T-cell (primary cell): Measurements from ENCODE around the gene UBE2K. TPM values are rescaled to one million over a fixed set of nuclear protein-coding genes. Genes with fewer than 3 reads are reported as not detected.
"Not testable (repeated sequence)": the region's sequence is repeated elsewhere in the genome, so short reads cannot be mapped to it uniquely, and the experiment has no call there.

Experiments used
- ATAC-seq, 4 experiments: fragments of 200-7000 bp in 3 of 4; fragments of 150-1000 bp in 1 of 4; cut with Tn5 transposase; replicated peaks in 1 of 4; 1 replicate in 3 of 4; 2 replicates in 1 of 4; pipeline ENCODE4 v1.10.0; 2021; ENCODE audit warnings: moderate library complexity in 3 of 4, mild to moderate bottlenecking in 2 of 4, moderate number of reproducible peaks in 1 of 4
- CTCF ChIA-PET, 2 donors: fragments of 300-600 bp; sonication (Branson Sonifier 250); formaldehyde crosslinking; loops; one replicate each; lab custom pipeline; 2022; ENCODE audit warnings: antibody characterized with exemption in 2 of 2; lab: Charles Lee
- POLR2A ChIA-PET, 2 donors: fragments of 300-600 bp; sonication (Branson Sonifier 250); formaldehyde crosslinking; loops; one replicate each; lab custom pipeline; 2022; ENCODE audit warnings: antibody characterized with exemption in 2 of 2; lab: Charles Lee
- DNase-seq, 35 experiments: peaks; one replicate each; pipeline versions ENCODE4 v3.0.0 to v3.0.0-alpha.2; 2013 to 2023
- H3K27ac ChIP-seq: one replicate; pipeline ENCODE4 v1.5.1; 2013; ENCODE audit warnings: low read length
- H3K27me3 ChIP-seq, 2 experiments: replicated peaks in 1 of 2; 1 replicate in 1 of 2; 2 replicates in 1 of 2; pipeline versions ENCODE4 v1.6.1 to v1.7.0; 2013; ENCODE audit warnings: low read length in 1 of 2, mixed read lengths in 1 of 2; ENCODE audit not compliant: control insufficient read depth in 2 of 2, insufficient read depth in 2 of 2; ENCODE audit errors: extremely low read depth in 1 of 2
- H3K36me3 ChIP-seq, 2 donors: 1 replicate in 1 of 2; 2 replicates in 1 of 2; pipeline versions ENCODE4 v1.6.1 to v1.7.0; 2013; ENCODE audit warnings: low read length in 1 of 2; ENCODE audit not compliant: control insufficient read depth in 2 of 2, insufficient read depth in 1 of 2; ENCODE audit errors: extremely low read depth in 1 of 2
- H3K4me1 ChIP-seq, 2 experiments: 1 replicate in 1 of 2; 2 replicates in 1 of 2; pipeline versions ENCODE4 v1.6.1 to v1.7.0; 2013; ENCODE audit warnings: low read length in 2 of 2, mixed read lengths in 1 of 2; ENCODE audit not compliant: insufficient read depth in 2 of 2, control insufficient read depth in 1 of 2; ENCODE audit errors: extremely low read depth in 1 of 2
- H3K4me3 ChIP-seq, 2 donors: 1 replicate in 1 of 2; 2 replicates in 1 of 2; pipeline versions ENCODE4 v1.5.1 to v1.7.0; 2013; ENCODE audit warnings: mild to moderate bottlenecking in 2 of 2, low read length in 1 of 2, moderate library complexity in 1 of 2; ENCODE audit not compliant: control insufficient read depth in 1 of 2; ENCODE audit errors: extremely low read depth in 1 of 2
- H3K9me3 ChIP-seq: 2 replicates; pipeline ENCODE4 v1.7.0; 2013
- H3K27ac Mint-ChIP-seq, 2 donors: one replicate each; pipeline ENCODE4 v1.8.0; 2020 to 2021; ENCODE audit warnings: mild to moderate bottlenecking in 2 of 2, mixed read lengths in 2 of 2
- H3K27me3 Mint-ChIP-seq, 2 donors: one replicate each; pipeline ENCODE4 v1.8.0; 2021 to 2022; ENCODE audit warnings: mixed read lengths in 2 of 2
- H3K36me3 Mint-ChIP-seq: one replicate; pipeline ENCODE4 v1.8.0; 2021; ENCODE audit warnings: mixed read lengths
- H3K4me1 Mint-ChIP-seq, 3 donors: one replicate each; pipeline ENCODE4 v1.8.0; 2020 to 2022; ENCODE audit warnings: mixed read lengths in 3 of 3, mild to moderate bottlenecking in 1 of 3
- H3K4me3 Mint-ChIP-seq, 3 donors: one replicate each; pipeline ENCODE4 v1.8.0; 2020 to 2022; ENCODE audit warnings: mild to moderate bottlenecking in 3 of 3, mixed read lengths in 3 of 3, moderate library complexity in 3 of 3
- H3K9me3 Mint-ChIP-seq, 3 donors: one replicate each; pipeline ENCODE4 v1.8.0; 2020 to 2022; ENCODE audit warnings: mixed read lengths in 3 of 3
- WGBS: methylation state at CpG from one replicate; pipeline ENCODE4 v1.1.5; 2013; ENCODE audit warnings: missing lambda C conversion rate; ENCODE audit not compliant: insufficient coverage; 5-methylcytosine and 5-hydroxymethylcytosine counted together
- total RNA-seq, 35 experiments: library from RNA in 6 of 35; stranded (reverse) in 6 of 35; fragments of 120-200 nt in 1 of 35; gene quantifications; one replicate each; pipeline versions ENCODE4 v1.2.1 to v1.2.4 and lab custom pipeline; 2013 to 2026

The UBE2K gene
- total RNA-seq = 10 to 100 TPM; 32.5 to 46.9 (median 44.0) TPM
- 31.0 TPM for total RNA-seq (2013)
- total RNA-seq (lab: John Stamatoyannopoulos, UW) = 30.1 to 111 (median 53.3) reads per million in 29 experiments

GRCh38 chr4:39697740-39698423, at the start of gene UBE2K:
Gene UBE2K, plus strand, starts transcription at chr4:39698136. Its CDS starts 192 bp downstream, at chr4:39698328.
- peak; percentile 91 to 93 (median 92) for ATAC-seq
- H3K27ac ChIP-seq = peak within 1 kb of the TSS; percentile 90
- under 1% methylated on average over 77 of the region's 84 CpGs for WGBS
- Mint-ChIP-seq H3K36me3 (no peaks in the 10 kb centered on the region), H3K9me3 (no peaks in the 10 kb centered on the region), H3K4me3 (peak within 1 kb of the TSS; percentile 96 to 98 (median 97)), H3K27ac (peak within 1 kb of the TSS; percentile 96 to 97), H3K27me3 (no peaks in the 10 kb centered on the region), H3K4me1 (peaks cover 43 to 52% (median 49%) of the 10 kb centered on the region in 3 donors)
- H3K27me3 ChIP-seq = no peaks in the 10 kb centered on the region
- ChIA-PET POLR2A (interaction anchor here (0.6 to 0.8 kb wide), 3 partner anchors 10 to 43 kb away, joined by 3 to 5 read pairs (median 4); no protein-coding TSS in a partner anchor), CTCF (interaction anchor here in 1 of 2 donors (0.6 to 1.4 kb wide), 7 partner anchors 13 to 612 kb away, joined by 3 to 9 read pairs (median 3); partner anchors contain the start of gene SMIM14)
- H3K36me3 ChIP-seq = peaks cover 0 to 5% of the 10 kb centered on the region in 2 donors
- H3K4me3 ChIP-seq = peak within 1 kb of the TSS; percentile 91 to 100
- DNase-seq = peak; percentile 76 to 93 (median 84)
- H3K9me3 ChIP-seq = no peaks in the 10 kb centered on the region
- H3K4me1 ChIP-seq = peaks cover 16 to 25% of the 10 kb centered on the region in 2 experiments

GRCh38 chr4:39648213-39648612, 49.7 kb upstream of the UBE2K start:
- no CpG with 5 or more reads among the region's 3 CpGs for WGBS
- Mint-ChIP-seq H3K27ac (no peak overlapping the region), H3K36me3 (no peaks in the 10 kb centered on the region), H3K4me1 (no peaks in the 10 kb centered on the region), H3K4me3 (no peak overlapping the region), H3K9me3 (no peaks in the 10 kb centered on the region), H3K27me3 (no peaks in the 10 kb centered on the region)
- peaks cover 0 to 2% of the 10 kb centered on the region in 2 experiments for H3K27me3 ChIP-seq
- ChIA-PET POLR2A (no interaction called here), CTCF (no interaction called here)
- H3K9me3 ChIP-seq = no peaks in the 10 kb centered on the region
- no peaks in the 10 kb centered on the region for H3K4me1 ChIP-seq
- DNase-seq (no peak), ATAC-seq (no peak)
- no peaks in the 10 kb centered on the region for H3K36me3 ChIP-seq
- H3K4me3 ChIP-seq = no peak overlapping the region
- no peak overlapping the region for H3K27ac ChIP-seq

- Histone ChIP-seq H3K27me3 (peaks cover 0 to 2% of the 10 kb centered on the region in 2 experiments), H3K36me3 (no peaks in the 10 kb centered on the region), H3K4me1 (no peaks in the 10 kb centered on the region), H3K9me3 (no peaks in the 10 kb centered on the region), H3K4me3 (no peak overlapping the region), H3K27ac (no peak overlapping the region)
- Mint-ChIP-seq H3K27ac (no peak overlapping the region), H3K9me3 (no peaks in the 10 kb centered on the region), H3K4me1 (no peaks in the 10 kb centered on the region), H3K36me3 (no peaks in the 10 kb centered on the region), H3K27me3 (no peaks in the 10 kb centered on the region), H3K4me3 (no peak overlapping the region)
- ATAC-seq (no peak), DNase-seq (no peak)
- POLR2A ChIA-PET = no interaction called here
- CTCF ChIA-PET = no interaction called here
- 73% methylated on average over 4 of the region's 6 CpGs for WGBS
Measured at GRCh38 chr4:39648827-39649558, 48.9 kb upstream of the UBE2K start.

GRCh38 chr4:39649639-39650265, 48.2 kb upstream of the UBE2K start:
- Histone ChIP-seq H3K4me3 (no peak overlapping the region), H3K36me3 (no peaks in the 10 kb centered on the region), H3K27ac (no peak overlapping the region), H3K9me3 (no peaks in the 10 kb centered on the region), H3K4me1 (no peaks in the 10 kb centered on the region), H3K27me3 (peaks cover 0 to 2% of the 10 kb centered on the region in 2 experiments)
- DNase-seq (no peak), ATAC-seq (no peak)
- no peak overlapping the region for H3K27ac Mint-ChIP-seq
- H3K9me3 Mint-ChIP-seq = no peaks in the 10 kb centered on the region
- POLR2A ChIA-PET = no interaction called here
- no peaks in the 10 kb centered on the region for H3K27me3 Mint-ChIP-seq
- no peaks in the 10 kb centered on the region for H3K4me1 Mint-ChIP-seq
- no CpG with 5 or more reads among the region's 2 CpGs for WGBS
- H3K4me3 Mint-ChIP-seq = no peak overlapping the region
- CTCF ChIA-PET = no interaction called here
- no peaks in the 10 kb centered on the region for H3K36me3 Mint-ChIP-seq

- H3K27me3 Mint-ChIP-seq, H3K27me3 ChIP-seq, H3K27ac Mint-ChIP-seq, H3K9me3 Mint-ChIP-seq, H3K36me3 Mint-ChIP-seq, CTCF ChIA-PET, H3K36me3 ChIP-seq, POLR2A ChIA-PET, ATAC-seq, DNase-seq, H3K4me3 Mint-ChIP-seq, H3K4me3 ChIP-seq, H3K27ac ChIP-seq, H3K4me1 Mint-ChIP-seq, H3K4me1 ChIP-seq, H3K9me3 ChIP-seq: not testable (repeated sequence)
- WGBS = 90% methylated on average over 2 of the region's 4 CpGs
Measured at GRCh38 chr4:39651586-39651985, 46.4 kb upstream of the UBE2K start.

- Histone ChIP-seq H3K27ac (no peak overlapping the region), H3K4me1 (no peaks in the 10 kb centered on the region), H3K36me3 (no peaks in the 10 kb centered on the region), H3K9me3 (no peaks in the 10 kb centered on the region), H3K27me3 (no peaks in the 10 kb centered on the region), H3K4me3 (no peak overlapping the region)
- ATAC-seq (no peak), DNase-seq (no peak)
- H3K9me3 Mint-ChIP-seq = no peaks in the 10 kb centered on the region
- ChIA-PET POLR2A (no interaction called here), CTCF (no interaction called here)
- H3K27me3 Mint-ChIP-seq = no peaks in the 10 kb centered on the region
- H3K4me1 Mint-ChIP-seq = no peaks in the 10 kb centered on the region
- no peaks in the 10 kb centered on the region for H3K36me3 Mint-ChIP-seq
- H3K4me3 Mint-ChIP-seq = no peak overlapping the region
- no peak overlapping the region for H3K27ac Mint-ChIP-seq
Measured at GRCh38 chr4:39655211-39655610, 42.7 kb upstream of the UBE2K start.
